Fibroblast of skin of scalp (primary cell): ENCODE results near the gene GNG11.
"Not testable (repeated sequence)": the region's sequence is repeated elsewhere in the genome, so short reads cannot be mapped to it uniquely, and the experiment has no call there.

Experiments
- DNase-seq: peaks from one replicate; pipeline ENCODE4 v3.0.0-alpha.2; 2013

Gene GNG11

GRCh38 chr7:93911661-93912060 is 9.9 kb upstream of the GNG11 start:
- DNase-seq = not testable (repeated sequence)

GRCh38 chr7:93913197-93913596 is 8.3 kb upstream of the GNG11 start:
- no peak for DNase-seq

GRCh38 chr7:93914581-93915066 is 6.9 kb upstream of the GNG11 start:
- DNase-seq = peak; percentile 43

- DNase-seq = not testable (repeated sequence)
Measured at GRCh38 chr7:93915206-93915842, 6.2 kb upstream of the GNG11 start.

GRCh38 chr7:93915888-93916287 is 5.6 kb upstream of the GNG11 start:
- not testable (repeated sequence) for DNase-seq

- not testable (repeated sequence) for DNase-seq
Measured at GRCh38 chr7:93916315-93916714, 5.2 kb upstream of the GNG11 start.

GRCh38 chr7:93920496-93921182 is 896 bp upstream of the GNG11 start:
- no peak for DNase-seq

GRCh38 chr7:93921186-93921585 is 349 bp upstream of the GNG11 start:
- no peak for DNase-seq

GRCh38 chr7:93923296-93923695 is 1.8 kb downstream of the GNG11 start:
- DNase-seq = no peak

- no peak for DNase-seq
Measured at GRCh38 chr7:93923942-93924341, 2.4 kb downstream of the GNG11 start.

- no peak for DNase-seq
Measured at GRCh38 chr7:93926800-93927199, 5.3 kb downstream of the GNG11 start.

- DNase-seq = no peak
Measured at GRCh38 chr7:93927585-93927984, 6.0 kb downstream of the GNG11 start.

- DNase-seq = no peak
Measured at GRCh38 chr7:93931655-93932054, 10.1 kb downstream of the GNG11 start.

GRCh38 chr7:93933156-93933555 is 11.6 kb downstream of the GNG11 start:
- DNase-seq = no peak

GRCh38 chr7:93935102-93935501 is 13.6 kb downstream of the GNG11 start:
- DNase-seq = no peak

GRCh38 chr7:93937818-93938217 is 16.3 kb downstream of the GNG11 start:
- DNase-seq = no peak

GRCh38 chr7:93938293-93938692 is 16.8 kb downstream of the GNG11 start:
- DNase-seq = no peak

GRCh38 chr7:93941945-93942344 is 20.4 kb downstream of the GNG11 start:
- DNase-seq = peak; percentile 68

GRCh38 chr7:93943816-93944540 is 22.4 kb downstream of the GNG11 start:
- no peak for DNase-seq

- DNase-seq = no peak
Measured at GRCh38 chr7:93944673-93945072, 23.1 kb downstream of the GNG11 start.

- no peak for DNase-seq
Measured at GRCh38 chr7:93945083-93945482, 23.5 kb downstream of the GNG11 start.

- DNase-seq = peak; percentile 79
Measured at GRCh38 chr7:93945756-93946535, 24.4 kb downstream of the GNG11 start.

- DNase-seq = peak; percentile 79
Measured at GRCh38 chr7:93948106-93948505, 26.6 kb downstream of the GNG11 start.
